Measurements from ENCODE around the gene NDUFAB1. TPM values are rescaled to one million over a fixed set of nuclear protein-coding genes. Genes with fewer than 3 reads are reported as not detected.

Gene NDUFAB1
- total and polyA plus RNA-seq, 2 of the 13 experiments (the other 11 are each of a cell fraction or from before 2014, with no cell fraction given) = 221 to 601 TPM

DNA sequence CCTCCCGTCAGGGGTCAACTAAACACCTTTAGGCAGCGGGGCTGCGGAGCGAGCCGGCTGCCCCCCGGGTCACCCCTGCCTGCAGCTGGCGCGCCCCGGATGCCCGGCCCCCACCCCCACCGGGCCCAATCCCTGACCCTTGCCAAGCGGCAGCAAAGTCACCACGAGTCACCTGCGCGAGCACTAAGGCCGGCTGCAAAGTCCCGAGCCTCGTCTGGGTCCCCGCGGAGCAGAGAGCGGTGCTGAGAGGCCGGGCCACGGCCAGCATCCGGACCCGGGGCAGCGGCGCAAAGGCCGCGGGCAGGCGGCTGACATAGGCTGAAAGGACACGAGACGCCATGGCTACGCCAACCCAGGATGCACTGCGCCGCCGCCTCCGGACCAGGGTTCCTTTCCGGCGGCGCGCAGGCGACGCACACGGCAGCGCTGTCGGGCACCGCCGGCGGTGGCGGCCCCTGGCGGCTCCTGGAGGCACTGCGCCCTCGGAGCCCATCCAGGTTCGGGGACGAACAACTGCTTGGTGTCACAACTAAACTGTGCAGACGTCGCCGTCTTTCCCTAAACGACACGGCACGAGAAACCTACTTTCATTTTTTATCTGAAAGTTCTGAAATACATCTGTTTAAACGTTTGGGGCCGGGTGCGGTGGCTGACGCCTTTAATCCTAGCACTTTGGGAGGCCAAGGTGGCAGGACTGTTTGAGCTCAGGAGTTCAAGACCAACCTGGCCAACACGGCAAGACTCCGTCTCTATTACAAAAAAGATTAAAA, at the start of gene NDUFAB1 (continued):
- TF ChIP-seq ZNF749 (CRISPR knock-in tag; IDR thresholded peaks at IDR 0.05; ENCODE audit: borderline replicate concordance) (peak; percentile 87; the same call in 1 of the 2 replicates), ZNF639 (CRISPR knock-in tag; conservative IDR thresholded peaks at IDR 0.05) (peak; percentile 95), KMT2A (CRISPR knock-in tag; IDR thresholded peaks at IDR 0.05) (peak; percentile 99), TP53 (CRISPR knock-in tag; conservative IDR thresholded peaks at IDR 0.05) (peak; percentile 88), AGO1 (IDR thresholded peaks at IDR 0.05; ENCODE audit: low read depth, low read length, poor library complexity, severe bottlenecking) (peak; percentile 49), ARNT (IDR thresholded peaks at IDR 0.05) (no peak), ATF1 (CRISPR knock-in tag; IDR thresholded peaks at IDR 0.05) (no peak), KDM3A (CRISPR knock-in tag; IDR thresholded peaks at IDR 0.05; ENCODE audit: low read depth) (peak; percentile 99), POLR2A (IDR thresholded peaks at IDR 0.05; ENCODE audit: insufficient read depth in 1 of 2, low read depth in 2 of 2, low read length in 2 of 2) (peak; percentile 93 to 97), IKZF1 (IDR thresholded peaks at IDR 0.05) (no peak), TIGD3 (CRISPR knock-in tag; IDR thresholded peaks at IDR 0.05; ENCODE audit: borderline replicate concordance) (no peak), GTF2F1 (IDR thresholded peaks at IDR 0.05; ENCODE audit: low read length) (peak; percentile 69; the same call in 1 of the 2 replicates), ZNF576 (CRISPR knock-in tag; IDR thresholded peaks at IDR 0.05) (0 out of 2 replicates have a peak, but pooled peaks have one; percentile 76), ZNF230 (CRISPR knock-in tag; IDR thresholded peaks at IDR 0.05) (peak; percentile 98), ZSCAN25 (CRISPR knock-in tag; IDR thresholded peaks at IDR 0.05) (peak; percentile 76), ZNF878 (CRISPR knock-in tag; IDR thresholded peaks at IDR 0.05) (peak; percentile 47), SRY (CRISPR knock-in tag; IDR thresholded peaks at IDR 0.05) (peak; percentile 92), ZNF260 (CRISPR knock-in tag; IDR thresholded peaks at IDR 0.05; ENCODE audit: borderline replicate concordance, low read depth) (peak; percentile 79; the same call in 1 of the 2 replicates), ZNF34 (CRISPR knock-in tag; IDR thresholded peaks at IDR 0.05; ENCODE audit: borderline replicate concordance) (peak; percentile 80; the same call in 1 of the 2 replicates), ZNF510 (CRISPR knock-in tag; IDR thresholded peaks at IDR 0.05; ENCODE audit: low read depth) (no peak), ZNF292 (CRISPR knock-in tag; IDR thresholded peaks at IDR 0.05; ENCODE audit: borderline replicate concordance, low read depth) (no peak)
- TF ChIP-seq, protein P1, sequence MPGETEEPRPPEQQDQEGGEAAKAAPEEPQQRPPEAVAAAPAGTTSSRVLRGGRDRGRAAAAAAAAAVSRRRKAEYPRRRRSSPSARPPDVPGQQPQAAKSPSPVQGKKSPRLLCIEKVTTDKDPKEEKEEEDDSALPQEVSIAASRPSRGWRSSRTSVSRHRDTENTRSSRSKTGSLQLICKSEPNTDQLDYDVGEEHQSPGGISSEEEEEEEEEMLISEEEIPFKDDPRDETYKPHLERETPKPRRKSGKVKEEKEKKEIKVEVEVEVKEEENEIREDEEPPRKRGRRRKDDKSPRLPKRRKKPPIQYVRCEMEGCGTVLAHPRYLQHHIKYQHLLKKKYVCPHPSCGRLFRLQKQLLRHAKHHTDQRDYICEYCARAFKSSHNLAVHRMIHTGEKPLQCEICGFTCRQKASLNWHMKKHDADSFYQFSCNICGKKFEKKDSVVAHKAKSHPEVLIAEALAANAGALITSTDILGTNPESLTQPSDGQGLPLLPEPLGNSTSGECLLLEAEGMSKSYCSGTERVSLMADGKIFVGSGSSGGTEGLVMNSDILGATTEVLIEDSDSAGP (CRISPR knock-in tag; IDR thresholded peaks at IDR 0.05; ENCODE audit: borderline replicate concordance) = peak; percentile 98

Data from HepG2 (cell line).